ENCODE data around the gene COLEC11.

Gene COLEC11

DNA sequence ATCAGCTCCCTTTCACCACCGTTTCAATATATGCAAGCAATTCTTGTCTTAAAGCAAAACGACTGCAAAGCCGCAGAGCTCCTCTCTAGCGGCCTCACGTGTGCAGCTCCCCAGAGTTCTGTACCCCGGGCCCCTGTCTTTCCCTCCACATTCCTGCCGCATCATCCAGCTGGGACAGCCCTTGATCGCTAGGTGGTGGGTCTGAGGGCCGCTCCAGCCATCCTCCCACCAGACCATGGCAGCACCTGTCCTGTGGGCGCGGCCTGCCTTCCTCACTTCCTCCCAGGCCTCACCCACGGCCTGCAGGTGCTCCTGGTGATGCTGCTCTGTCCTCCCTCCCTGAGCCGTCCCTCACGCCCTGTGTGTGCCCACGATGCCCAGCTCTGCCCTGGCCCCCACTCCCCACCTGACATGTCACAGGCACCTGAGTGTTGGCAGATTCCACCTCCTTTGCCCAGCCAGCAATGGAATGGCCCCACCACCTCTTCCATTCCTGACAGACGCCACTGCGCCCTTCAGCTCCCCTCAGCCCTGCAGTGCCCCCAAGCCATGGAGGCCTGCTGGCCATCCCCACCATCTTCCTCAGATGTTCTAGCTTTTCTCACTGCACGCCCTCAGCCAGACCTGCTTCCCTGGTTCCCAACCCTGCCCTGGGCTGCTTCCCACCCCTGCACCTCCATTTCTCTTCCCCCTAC is 47.8 kb downstream of the COLEC11 start:
- ATAC-seq (no peak), DNase-seq (no peak)
- Mint-ChIP-seq H3K27me3 (no peaks in the 10 kb centered on the region), H3K4me1 (peaks cover 4% of the 10 kb centered on the region), H3K36me3 (ENCODE audit: low read depth) (no peaks in the 10 kb centered on the region), H3K4me3 (no peak overlapping the region), H3K27ac (no peak overlapping the region), H3K9me3 (no peaks in the 10 kb centered on the region)

DNA sequence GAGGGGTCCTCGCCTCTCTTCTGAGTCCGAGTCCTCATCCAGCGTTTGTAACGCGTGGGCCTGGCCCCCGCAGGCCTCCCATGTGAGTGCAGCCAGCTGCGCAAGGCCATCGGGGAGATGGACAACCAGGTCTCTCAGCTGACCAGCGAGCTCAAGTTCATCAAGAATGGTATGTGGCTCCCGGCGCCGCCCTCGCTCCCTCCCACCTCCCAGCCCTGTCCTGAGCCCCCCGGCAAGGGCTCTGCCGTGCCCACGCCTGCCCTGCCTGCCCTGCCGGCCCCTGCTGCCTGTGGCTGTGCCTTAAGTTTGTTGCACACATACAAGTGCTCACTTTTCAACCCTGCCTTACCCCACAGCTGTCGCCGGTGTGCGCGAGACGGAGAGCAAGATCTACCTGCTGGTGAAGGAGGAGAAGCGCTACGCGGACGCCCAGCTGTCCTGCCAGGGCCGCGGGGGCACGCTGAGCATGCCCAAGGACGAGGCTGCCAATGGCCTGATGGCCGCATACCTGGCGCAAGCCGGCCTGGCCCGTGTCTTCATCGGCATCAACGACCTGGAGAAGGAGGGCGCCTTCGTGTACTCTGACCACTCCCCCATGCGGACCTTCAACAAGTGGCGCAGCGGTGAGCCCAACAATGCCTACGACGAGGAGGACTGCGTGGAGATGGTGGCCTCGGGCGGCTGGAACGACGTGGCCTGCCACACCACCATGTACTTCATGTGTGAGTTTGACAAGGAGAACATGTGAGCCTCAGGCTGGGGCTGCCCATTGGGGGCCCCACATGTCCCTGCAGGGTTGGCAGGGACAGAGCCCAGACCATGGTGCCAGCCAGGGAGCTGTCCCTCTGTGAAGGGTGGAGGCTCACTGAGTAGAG is 48.7 kb downstream of the COLEC11 start:
- ATAC-seq (no peak), DNase-seq (no peak)
- H3K4me3 Mint-ChIP-seq, result no peak overlapping the region
- H3K9me3 Mint-ChIP-seq, result no peaks in the 10 kb centered on the region
- peaks cover 4% of the 10 kb centered on the region for H3K4me1 Mint-ChIP-seq
- no peaks in the 10 kb centered on the region for H3K36me3 Mint-ChIP-seq (ENCODE audit: low read depth)
- no peak overlapping the region for H3K27ac Mint-ChIP-seq
- no peaks in the 10 kb centered on the region for H3K27me3 Mint-ChIP-seq

DNA sequence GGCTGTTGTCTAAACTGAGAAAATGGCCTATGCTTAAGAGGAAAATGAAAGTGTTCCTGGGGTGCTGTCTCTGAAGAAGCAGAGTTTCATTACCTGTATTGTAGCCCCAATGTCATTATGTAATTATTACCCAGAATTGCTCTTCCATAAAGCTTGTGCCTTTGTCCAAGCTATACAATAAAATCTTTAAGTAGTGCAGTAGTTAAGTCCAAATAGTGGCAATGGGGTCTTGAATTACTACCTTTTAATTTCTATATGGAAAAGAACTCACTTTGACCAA is 49.3 kb downstream of the COLEC11 start:
- no peak overlapping the region for H3K4me3 Mint-ChIP-seq
- ATAC-seq (no peak), DNase-seq (no peak)
- no peaks in the 10 kb centered on the region for H3K9me3 Mint-ChIP-seq
- H3K4me1 Mint-ChIP-seq, result no peaks in the 10 kb centered on the region
- no peak overlapping the region for H3K27ac Mint-ChIP-seq
- H3K27me3 Mint-ChIP-seq, result no peaks in the 10 kb centered on the region
- H3K36me3 Mint-ChIP-seq (ENCODE audit: low read depth), result no peaks in the 10 kb centered on the region

DNA sequence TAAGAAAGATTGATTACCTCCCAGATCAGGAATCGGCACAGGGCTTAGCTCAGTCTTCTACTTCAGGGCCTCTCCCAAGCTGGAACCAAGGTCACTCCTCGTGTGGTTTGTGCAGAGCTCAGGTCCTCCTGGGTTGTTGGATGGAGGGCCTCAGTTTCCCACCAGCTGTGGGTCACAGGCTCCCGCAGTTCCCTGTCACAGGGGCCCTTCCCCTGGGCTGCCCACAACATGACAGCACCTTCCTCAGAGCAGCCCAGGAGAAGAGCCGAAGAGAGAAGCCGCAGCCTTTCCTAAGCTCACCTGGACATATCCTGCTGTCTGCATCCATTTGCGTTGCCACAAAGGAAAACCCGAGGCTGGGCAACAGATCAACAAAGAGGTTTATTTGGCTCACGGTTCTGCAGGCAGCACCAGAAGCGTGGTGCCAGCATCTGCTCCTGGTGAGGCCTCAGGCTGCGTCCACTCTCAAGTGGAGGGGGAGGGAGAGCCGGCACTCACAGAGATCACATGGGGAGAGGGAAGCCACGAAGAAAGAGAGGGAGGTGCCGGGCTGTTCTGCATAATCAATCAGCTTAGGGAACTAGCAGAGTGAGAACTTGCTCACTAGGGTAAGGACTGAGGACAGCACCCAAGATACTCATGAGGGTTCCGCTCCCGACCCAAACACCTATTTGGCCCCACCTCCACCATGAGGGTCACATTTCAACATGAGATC is 50.1 kb downstream of the COLEC11 start:
- H3K27me3 Mint-ChIP-seq, result no peaks in the 10 kb centered on the region
- DNase-seq, result no peak

DNA sequence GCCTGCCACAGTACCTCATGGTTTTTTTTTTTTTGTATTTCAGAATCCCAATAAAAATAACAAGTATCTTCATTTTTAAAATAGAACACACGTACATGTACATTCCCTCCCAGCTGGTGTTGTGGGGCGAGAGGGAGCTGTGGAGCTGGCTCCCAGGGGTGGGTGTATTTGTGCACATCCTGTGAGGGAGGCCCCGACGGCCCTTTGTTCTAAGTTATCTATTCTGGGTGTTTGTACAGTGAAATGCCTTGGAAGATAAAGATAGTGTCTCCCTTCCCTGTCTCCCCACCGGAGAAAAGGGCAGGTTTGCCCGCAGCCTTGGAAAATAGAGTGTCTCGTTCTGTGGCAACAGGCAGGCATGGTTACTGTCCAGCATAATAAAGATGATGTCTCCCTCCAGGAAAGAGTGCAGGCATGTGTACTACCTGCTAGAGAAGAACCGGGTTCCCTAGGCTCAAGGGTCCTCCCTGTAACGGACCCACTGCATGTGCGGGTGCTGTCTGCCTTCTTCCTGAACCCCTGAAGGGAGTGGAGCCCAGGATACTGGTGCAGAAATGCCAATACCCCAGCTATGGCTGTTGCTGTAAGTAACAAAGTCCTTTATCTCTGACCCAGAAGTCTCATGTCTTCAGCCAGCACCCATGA is 51.0 kb downstream of the COLEC11 start:
- Mint-ChIP-seq H3K4me1 (peaks cover 3% of the 10 kb centered on the region), H3K27ac (no peak overlapping the region), H3K9me3 (no peaks in the 10 kb centered on the region), H3K27me3 (no peaks in the 10 kb centered on the region), H3K4me3 (no peak overlapping the region), H3K36me3 (ENCODE audit: low read depth) (no peaks in the 10 kb centered on the region)
- no peak for DNase-seq
- ATAC-seq, result no peak

More for the DNA sequence above, 50.1 kb downstream of the COLEC11 start:
- H3K4me1 Mint-ChIP-seq, result no peaks in the 10 kb centered on the region
- H3K36me3 Mint-ChIP-seq (ENCODE audit: low read depth), result no peaks in the 10 kb centered on the region
- H3K4me3 Mint-ChIP-seq, result no peak overlapping the region
- ATAC-seq, result no peak
- H3K27ac Mint-ChIP-seq, result no peak overlapping the region
- H3K9me3 Mint-ChIP-seq, result no peaks in the 10 kb centered on the region

DNA sequence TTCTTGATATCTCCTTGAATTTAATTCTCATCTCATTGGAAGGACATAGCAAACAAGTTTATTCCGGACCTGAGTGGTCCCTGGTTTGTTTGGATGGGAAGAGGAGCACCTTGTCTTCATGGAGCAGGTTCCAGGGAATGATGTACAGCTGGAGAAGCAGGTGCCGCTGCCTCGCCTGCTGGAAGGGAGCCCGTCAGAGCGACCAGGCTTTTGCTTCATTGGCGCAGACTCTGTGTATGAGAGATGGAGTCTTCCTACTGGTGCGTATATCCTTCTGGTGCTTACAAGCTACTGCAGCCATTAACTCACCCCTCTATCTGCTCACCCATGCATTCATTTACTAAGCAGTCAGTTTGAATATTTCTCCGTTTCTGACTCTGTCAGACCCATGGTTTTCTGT is 51.5 kb downstream of the COLEC11 start:
- no peak for ATAC-seq
- no peak overlapping the region for H3K27ac Mint-ChIP-seq
- H3K27me3 Mint-ChIP-seq, result no peaks in the 10 kb centered on the region
- H3K9me3 Mint-ChIP-seq, result no peaks in the 10 kb centered on the region
- no peak for DNase-seq
- H3K36me3 Mint-ChIP-seq (ENCODE audit: low read depth), result no peaks in the 10 kb centered on the region
- peaks cover 7% of the 10 kb centered on the region for H3K4me1 Mint-ChIP-seq
- no peak overlapping the region for H3K4me3 Mint-ChIP-seq

DNA sequence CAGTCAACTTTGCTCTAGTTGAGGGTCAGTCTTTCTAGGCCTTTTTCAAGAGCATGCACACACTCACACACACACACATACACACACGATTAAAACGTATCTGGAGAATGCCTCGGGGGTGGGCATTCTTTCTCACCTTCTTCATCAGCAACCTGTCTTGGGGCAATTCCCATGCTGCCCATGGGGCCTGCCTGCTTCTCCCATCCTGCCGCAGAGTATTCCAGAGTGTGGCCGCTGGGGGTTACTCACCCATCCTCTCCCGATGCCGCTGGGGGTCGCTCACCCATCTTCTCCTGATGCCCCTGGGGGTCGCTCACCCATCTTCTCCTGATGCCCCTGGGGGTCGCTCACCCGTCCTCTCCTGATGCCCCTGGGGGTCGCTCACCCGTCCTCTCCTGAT is 52.3 kb downstream of the COLEC11 start:
- H3K4me3 Mint-ChIP-seq, result no peak overlapping the region
- H3K4me1 Mint-ChIP-seq, result peaks cover 15% of the 10 kb centered on the region
- H3K36me3 Mint-ChIP-seq (ENCODE audit: low read depth), result no peaks in the 10 kb centered on the region
- H3K27ac Mint-ChIP-seq, result no peak overlapping the region
- peaks cover 2% of the 10 kb centered on the region for H3K27me3 Mint-ChIP-seq
- DNase-seq, result no peak
- ATAC-seq, result no peak
- H3K9me3 Mint-ChIP-seq, result no peaks in the 10 kb centered on the region

DNA sequence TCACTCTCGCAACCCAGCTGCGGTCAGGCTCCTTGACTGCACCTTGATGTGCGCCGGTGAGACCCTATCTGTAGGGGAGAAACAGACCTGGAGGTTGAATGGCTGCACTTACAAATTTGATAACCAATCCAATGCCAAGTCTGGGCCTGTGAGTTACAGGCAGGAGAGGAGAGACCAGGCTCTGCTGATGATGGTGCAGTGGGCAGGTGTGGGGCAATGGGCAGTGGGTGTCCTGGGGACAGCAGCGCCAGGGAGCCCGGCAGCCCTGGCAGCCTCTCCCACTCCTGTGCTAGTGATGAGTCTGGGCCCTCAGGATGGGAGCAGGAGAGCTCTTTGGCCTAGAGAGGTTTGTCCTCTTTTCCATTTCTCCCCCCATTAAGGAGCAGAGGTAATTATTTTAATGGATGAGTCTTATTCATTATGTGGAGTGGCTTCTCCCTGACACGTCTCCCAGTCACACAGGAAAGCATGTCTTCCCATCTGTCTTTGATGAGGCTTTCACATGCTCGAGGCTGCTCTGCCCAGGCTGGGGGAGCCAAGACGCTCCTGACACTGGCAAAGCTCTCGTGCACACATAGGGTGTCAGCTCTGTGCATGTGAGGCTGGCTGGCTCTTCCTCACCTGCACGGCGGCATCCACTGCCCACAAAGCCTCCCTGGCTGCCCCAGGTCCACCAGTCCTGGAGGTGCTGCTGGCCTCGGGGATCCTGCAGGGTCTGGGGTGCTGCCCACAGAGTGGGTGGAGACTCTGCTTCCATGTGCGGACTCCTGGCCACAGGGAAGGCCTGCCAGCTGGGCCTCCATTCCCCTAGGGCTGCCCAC is 53.1 kb downstream of the COLEC11 start:
- H3K9me3 Mint-ChIP-seq, result no peaks in the 10 kb centered on the region
- no peak overlapping the region for H3K4me3 Mint-ChIP-seq
- no peak for DNase-seq
- H3K27ac Mint-ChIP-seq, result no peak overlapping the region
- ATAC-seq, result no peak
- H3K4me1 Mint-ChIP-seq, result peaks cover 16% of the 10 kb centered on the region
- H3K36me3 Mint-ChIP-seq (ENCODE audit: low read depth), result no peaks in the 10 kb centered on the region
- peaks cover 2% of the 10 kb centered on the region for H3K27me3 Mint-ChIP-seq

DNA sequence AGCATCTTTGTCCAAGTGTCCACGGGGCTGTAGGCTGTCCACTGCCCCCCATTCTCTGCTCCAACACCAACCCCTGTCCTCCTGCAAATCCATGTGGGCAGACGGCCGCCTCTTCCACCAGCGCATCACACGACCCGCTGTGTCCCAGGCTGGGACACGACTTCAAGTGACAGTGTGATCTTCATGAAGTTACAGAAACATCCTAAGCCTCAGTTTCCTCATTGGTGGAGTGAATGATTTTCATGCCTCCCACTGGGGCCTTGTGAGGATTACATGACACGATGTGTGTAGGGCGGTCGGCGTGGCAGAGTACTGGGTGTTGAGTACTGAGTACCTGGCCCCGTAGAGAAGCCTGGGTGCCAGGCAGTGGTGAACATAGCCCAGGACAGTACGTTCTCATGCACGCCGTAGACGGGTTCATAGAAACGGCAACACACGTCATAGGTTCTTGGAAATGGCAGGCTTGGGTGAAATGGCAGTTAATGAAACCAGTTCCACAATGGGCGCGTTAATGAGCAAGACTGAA is 53.8 kb downstream of the COLEC11 start:
- peaks cover 16% of the 10 kb centered on the region for H3K4me1 Mint-ChIP-seq
- no peak overlapping the region for H3K4me3 Mint-ChIP-seq
- H3K9me3 Mint-ChIP-seq, result no peaks in the 10 kb centered on the region
- no peaks in the 10 kb centered on the region for H3K36me3 Mint-ChIP-seq (ENCODE audit: low read depth)
- peaks cover 2% of the 10 kb centered on the region for H3K27me3 Mint-ChIP-seq
- no peak for ATAC-seq
- no peak overlapping the region for H3K27ac Mint-ChIP-seq
- no peak for DNase-seq

DNA sequence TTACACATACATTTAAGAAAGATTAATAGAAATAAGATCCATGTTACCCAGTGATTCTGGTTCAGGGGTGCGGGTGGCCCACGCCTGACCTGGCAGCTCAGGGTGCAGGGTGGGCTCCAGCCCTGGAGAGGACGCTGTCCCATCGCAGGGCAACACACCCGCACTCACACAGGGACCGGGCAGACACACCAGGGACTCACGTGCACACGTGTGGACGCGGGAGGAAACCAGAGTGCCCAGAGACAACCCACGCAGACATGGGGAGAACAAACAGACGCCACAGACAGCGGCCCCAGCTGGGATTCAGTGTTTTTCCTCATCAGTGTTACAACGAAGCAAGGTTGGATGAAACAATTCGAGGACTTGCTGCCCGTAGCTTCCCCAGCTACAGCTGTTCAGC is 54.7 kb downstream of the COLEC11 start:
- Mint-ChIP-seq H3K27ac (no peak overlapping the region), H3K9me3 (no peaks in the 10 kb centered on the region), H3K36me3 (ENCODE audit: low read depth) (no peaks in the 10 kb centered on the region), H3K27me3 (peaks cover 2% of the 10 kb centered on the region), H3K4me3 (no peak overlapping the region), H3K4me1 (peaks cover 16% of the 10 kb centered on the region)
- ATAC-seq (no peak), DNase-seq (no peak)

DNA sequence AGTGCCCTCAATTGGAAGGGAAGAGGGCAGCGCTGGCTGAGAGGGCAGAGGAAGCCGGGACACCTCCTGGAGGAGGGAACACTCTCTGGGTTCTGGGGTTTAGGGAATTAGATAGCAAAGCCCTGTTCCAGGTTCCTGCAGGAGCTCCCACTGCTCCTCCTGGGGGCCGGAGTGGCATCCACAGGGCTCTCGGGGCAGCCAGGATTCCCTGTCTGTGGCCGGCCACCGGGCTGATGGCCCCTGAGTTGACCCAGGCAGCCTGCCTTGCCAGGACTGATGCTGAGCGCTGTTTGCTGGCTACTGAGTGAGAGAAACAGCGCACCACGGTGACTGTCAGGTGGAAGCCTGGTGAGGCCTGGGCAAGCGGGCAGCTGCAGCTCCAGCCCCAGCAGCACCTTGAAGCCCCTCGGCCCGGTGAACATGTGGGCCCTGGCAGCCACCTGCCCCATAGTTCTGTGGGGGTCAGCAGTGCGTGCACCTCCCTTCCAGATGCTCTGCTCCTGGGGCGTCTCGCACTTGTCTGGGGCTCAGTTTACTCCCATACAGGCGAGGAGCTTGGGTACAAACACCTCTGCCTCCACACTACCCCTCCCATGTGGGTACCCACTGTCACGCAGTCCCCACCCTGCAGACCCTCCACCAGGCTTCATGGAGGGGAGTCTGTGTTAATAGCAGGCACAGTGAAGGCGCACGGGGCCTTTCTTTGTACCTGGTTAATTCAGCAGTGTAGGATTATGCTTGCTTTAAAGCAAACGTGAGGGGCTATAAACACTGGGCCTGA is 55.4 kb downstream of the COLEC11 start:
- peak overlapping the region; percentile 59 for H3K4me3 Mint-ChIP-seq
- H3K4me1 Mint-ChIP-seq, result peaks cover 16% of the 10 kb centered on the region
- H3K9me3 Mint-ChIP-seq, result no peaks in the 10 kb centered on the region
- peaks cover 2% of the 10 kb centered on the region for H3K27me3 Mint-ChIP-seq
- ATAC-seq (no peak), DNase-seq (no peak)
- H3K36me3 Mint-ChIP-seq (ENCODE audit: low read depth), result no peaks in the 10 kb centered on the region
- H3K27ac Mint-ChIP-seq, result peak overlapping the region; percentile 92

DNA sequence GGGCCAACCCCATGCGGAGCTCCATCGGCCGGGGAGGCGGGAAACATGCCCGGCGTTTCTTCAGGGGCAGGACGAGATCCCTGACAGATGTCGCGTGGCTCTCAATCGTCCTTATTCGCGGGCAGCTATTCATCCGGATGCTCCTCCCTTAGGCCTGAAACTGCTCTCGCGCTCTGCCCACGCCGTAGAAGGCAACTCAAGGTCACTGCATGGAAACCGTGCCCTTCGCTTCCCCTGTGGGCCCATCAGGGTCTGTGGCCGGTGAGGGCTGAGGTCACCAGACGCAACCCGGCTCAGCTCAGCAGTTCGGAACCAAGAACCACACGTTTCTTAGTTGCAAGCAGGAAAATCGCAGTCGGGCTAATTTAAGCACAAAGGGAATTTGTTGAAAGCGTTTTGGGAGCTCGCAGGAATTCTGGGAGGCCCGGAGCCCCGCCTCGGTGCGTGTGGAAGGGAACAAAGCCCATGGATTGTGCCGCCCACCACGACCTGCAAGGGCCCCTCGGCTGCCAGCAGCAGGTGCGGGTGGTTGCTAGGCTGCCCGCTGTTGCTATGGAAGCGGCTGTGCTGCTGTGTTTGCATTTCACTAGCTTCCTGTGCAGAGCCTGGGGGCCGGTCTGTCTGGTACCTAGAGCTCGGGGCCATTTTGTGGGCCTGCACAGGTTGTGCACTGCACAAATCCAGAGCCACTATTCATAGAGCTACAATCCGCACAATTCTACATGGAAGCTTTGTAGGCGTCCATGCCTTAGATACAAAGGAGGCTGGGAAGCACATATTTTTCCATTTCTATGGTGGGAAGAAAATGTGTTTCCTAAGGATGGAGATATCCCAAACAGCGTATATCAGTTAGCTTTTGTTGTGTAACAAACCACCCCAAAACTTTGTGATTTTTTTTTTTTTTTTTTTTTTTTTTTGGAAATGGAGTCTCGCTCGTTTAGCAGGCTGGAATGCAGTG is 57.1 kb downstream of the COLEC11 start:
- DNase-seq, result peak; percentile 72

More for the DNA sequence above, 57.1 kb downstream of the COLEC11 start:
- Mint-ChIP-seq H3K27me3 (peaks cover 2% of the 10 kb centered on the region), H3K4me1 (peaks cover 16% of the 10 kb centered on the region), H3K9me3 (no peaks in the 10 kb centered on the region), H3K27ac (peak overlapping the region; percentile 92), H3K4me3 (peak overlapping the region; percentile 76), H3K36me3 (ENCODE audit: low read depth) (no peaks in the 10 kb centered on the region)
- ATAC-seq, result peak; percentile 71

All from activated naive CD8-positive, alpha-beta T cell treated with anti-CD3 and anti-CD28 coated beads, Interleukin-2, amount 50 U/mL, for 24 hours (primary cell).